Measurements from ENCODE around the gene INSC.

- TF ChIP-seq CTCF (conservative IDR thresholded peaks at IDR 0.05; ENCODE audit: low read depth, low read length) (no peak), EZH2phosphoT487 (IDR thresholded peaks at IDR 0.05; ENCODE audit: borderline replicate concordance, low read length) (no peak), EZH2 (IDR thresholded peaks at IDR 0.05; ENCODE audit: low read length, unreplicated experiment) (no peak)
Observed at GRCh38 chr11:15106201-15106965, 8.3 kb upstream of the INSC start.
